HG02571 (cell line): Measurements from ENCODE around the gene SREBF2.

Experiments
- ATAC-seq: cut with Tn5 transposase; IDR thresholded peaks from one replicate; pipeline ENCODE4 v1.9.1; 2021; ENCODE audit warnings: mild to moderate bottlenecking, moderate library complexity; ENCODE audit not compliant: unreplicated experiment

The SREBF2 gene

DNA sequence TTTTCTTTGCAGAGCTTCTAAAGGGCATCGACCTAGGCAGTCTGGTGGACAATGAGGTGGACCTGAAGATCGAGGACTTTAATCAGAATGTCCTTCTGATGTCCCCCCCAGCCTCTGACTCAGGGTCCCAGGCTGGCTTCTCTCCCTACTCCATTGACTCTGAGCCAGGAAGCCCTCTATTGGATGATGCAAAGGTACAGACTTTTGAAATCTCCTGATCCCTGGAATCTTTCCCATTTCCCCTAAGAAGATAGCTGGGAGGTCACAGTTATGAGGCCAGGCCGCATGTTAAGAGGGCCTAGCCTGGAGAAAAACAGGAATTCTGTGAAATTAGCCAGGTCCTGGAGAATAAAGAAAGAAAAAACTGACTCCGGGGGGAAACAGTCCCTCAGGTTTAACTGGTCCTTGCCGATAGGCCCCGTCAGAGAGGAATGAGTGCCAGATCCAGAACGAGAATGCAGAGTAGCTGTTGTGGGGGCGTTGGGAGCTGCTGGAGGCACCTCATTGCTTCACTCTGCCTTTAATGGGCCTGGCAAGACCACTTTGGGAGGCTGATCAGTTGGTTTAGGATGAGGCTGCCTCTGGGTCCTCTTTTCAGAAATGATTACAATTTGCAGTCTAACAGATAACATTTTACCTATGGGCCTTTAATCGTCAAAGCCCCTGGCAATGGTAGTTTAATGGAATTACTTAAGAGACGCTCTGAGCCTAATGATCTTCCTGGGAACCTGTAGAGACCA lies 42.8 kb downstream of the SREBF2 start:
- ATAC-seq: no peak

DNA sequence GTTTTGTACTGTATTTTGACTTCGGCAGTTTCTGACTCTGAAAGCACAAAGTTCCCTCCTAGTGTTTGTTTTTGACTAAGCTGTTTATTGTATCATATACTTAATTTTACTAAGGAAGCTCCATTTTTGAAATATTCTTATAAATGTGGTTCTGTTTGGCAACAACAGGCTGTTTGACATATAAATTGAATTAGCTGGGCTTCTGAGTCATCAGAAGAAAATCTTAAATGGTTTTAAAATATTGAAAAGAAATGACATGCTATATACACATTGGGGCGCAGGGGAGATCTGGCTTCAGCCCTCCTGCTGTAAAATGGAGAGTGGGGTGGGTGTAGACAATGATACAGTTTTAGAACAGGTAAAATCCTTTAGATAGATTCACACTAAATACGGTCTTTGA lies 43.4 kb downstream of the SREBF2 start:
- ATAC-seq: no peak

DNA sequence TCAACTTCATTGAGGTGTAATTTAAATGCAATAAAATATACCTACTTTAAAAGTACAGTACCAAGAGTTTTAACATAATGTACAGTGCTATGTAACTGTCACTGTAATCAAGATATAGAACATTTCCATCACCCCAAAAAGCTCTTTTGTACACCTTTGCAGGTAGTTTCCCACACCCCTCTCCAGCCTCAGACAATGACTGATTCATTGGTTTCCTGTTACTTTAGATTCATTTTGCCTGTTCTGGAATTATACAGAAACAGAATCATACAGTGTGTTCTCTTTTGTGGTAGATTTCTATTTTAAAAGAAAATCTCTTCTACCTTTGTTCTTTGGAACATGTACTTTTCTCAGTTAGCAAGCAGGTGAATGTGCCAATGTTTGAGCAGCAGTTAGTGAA lies 43.8 kb downstream of the SREBF2 start:
- ATAC-seq: no peak

DNA sequence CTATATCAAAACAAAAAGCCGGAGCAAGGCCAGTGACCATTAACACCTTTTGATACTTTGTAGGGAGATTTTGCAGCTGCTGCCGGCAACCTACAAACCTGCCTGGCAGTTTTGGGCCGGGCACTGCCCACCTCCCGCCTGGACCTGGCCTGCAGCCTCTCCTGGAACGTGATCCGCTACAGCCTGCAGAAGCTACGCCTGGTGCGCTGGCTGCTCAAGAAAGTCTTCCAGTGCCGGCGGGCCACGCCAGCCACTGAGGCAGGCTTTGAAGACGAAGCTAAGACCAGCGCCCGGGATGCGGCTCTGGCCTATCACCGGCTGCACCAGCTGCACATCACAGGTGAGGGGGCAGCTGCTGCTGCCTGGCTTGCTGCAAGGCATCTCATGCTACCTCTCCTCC lies 47.7 kb downstream of the SREBF2 start:
- no peak for ATAC-seq

DNA sequence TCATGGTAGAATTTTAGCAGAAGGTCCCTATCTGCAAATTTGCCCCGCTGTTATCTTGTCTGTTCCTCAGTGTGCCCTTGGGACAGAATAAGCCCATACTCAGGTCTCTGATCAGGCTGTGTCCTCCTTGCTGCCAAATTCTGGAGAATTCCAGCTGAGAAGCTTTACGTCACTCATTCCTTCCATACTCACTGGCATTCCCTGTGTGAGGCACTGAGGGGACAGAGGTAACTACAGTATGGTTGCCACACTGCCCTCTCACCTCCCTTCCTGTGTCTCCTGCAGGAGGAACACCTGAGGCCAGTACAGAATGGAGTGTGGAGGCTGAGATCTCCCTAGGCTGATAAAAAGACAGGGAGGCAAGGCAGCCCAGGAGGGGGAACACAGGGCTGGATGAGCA lies 50.5 kb downstream of the SREBF2 start:
- ATAC-seq: no peak

DNA sequence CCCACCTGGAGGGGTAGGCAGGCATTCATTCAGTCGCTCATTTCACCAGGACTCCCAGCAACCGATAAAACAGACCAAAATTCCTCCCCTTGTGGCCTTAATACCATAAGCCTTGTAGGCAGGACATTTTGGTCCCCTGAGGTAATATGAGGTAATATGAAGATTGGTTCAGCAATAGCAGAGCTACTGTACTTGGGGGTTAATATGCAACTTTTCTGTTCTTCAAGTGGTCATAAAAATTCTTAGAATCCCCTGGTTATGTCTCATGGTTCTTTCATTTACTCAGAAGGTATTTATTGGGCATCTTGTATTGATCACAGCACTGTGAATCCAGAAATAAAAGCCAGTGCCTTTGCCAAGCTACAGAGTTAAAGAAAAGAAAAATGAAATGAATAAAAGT lies 52.2 kb downstream of the SREBF2 start:
- no peak for ATAC-seq

DNA sequence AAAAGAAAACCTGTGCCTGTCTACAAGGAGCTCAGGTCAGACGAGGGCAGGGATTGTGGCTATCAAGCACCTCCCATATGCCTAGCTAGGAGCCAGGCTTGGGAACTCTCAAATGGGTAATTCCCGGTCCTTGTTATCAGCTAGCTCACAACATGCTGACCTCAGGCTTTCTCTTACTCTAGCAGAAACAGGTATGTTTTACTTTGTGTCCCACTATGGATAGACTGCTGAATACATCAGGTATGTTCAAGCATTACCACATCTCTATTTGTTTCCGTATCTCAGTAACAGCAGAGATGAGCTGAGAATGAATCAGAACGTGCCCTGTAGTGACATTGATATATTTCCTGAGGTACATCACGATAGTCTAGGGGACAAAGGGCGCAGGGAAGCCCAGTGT lies 52.6 kb downstream of the SREBF2 start:
- ATAC-seq: no peak

DNA sequence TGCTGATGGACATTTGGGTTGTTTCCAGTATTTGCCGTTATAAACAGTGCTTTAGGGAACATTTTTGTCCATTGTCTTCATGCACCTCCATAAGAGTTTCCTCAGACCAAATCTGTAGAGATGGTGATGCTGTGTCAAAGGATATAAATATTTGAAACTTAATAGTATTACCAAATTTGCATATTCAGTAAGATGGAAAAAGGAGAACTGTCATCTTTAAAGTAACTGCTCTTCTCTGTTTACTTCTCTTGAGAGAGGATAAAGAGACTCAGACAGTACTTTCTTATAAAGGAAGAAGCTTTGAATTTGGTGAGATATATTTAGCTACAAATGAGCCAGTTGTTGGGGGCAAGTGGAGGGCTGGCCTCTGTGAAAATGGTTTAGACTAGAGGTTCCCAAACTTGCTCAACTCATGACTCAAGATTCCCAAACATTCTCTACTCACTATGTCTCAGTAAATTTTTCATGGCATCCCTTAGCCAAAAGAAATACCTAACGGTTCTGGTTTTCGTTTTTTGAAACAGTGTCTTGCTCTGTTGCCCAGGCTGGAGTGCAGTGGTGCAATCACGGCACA lies 55.8 kb downstream of the SREBF2 start:
- no peak for ATAC-seq

DNA sequence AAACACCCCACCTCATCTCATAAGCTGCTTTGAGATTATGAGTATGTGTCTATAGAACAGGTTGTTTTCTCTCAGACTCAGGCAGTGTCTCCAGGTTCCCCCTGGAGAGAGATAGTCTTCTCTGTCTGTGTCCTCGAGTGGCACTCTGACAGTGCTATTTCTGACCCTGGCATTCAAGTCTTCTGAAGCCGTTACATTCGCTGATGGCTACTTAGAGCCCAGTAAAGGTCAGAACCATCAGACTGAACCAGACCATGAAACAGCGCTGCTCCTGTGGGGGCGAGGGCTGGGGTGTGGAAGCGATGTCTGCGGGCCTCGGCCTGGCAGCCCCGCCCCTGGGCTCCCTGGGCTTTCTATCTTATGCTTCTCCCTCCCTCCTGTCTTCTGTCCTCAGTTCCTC lies 58.5 kb downstream of the SREBF2 start:
- ATAC-seq: no peak

DNA sequence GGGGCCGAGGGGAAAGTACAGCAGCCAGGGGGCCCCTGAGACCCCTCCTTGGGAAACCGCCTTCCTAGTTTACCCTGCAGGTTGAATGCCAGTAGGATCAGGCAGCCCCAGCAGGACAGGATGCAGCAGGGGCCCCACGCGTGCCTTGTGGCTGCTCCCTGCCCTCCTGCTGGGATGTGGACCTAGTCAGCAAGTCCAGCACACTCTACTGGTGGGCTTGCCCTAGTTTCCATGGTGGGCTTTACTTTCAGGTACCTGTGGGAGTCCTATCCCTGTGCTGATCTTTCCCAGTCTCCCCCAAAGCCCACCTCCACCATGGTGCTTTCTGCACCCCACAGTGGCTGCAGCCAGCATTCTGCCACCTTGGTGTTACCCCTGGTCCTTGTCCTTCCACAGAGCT lies 59.8 kb downstream of the SREBF2 start:
- ATAC-seq: no peak

DNA sequence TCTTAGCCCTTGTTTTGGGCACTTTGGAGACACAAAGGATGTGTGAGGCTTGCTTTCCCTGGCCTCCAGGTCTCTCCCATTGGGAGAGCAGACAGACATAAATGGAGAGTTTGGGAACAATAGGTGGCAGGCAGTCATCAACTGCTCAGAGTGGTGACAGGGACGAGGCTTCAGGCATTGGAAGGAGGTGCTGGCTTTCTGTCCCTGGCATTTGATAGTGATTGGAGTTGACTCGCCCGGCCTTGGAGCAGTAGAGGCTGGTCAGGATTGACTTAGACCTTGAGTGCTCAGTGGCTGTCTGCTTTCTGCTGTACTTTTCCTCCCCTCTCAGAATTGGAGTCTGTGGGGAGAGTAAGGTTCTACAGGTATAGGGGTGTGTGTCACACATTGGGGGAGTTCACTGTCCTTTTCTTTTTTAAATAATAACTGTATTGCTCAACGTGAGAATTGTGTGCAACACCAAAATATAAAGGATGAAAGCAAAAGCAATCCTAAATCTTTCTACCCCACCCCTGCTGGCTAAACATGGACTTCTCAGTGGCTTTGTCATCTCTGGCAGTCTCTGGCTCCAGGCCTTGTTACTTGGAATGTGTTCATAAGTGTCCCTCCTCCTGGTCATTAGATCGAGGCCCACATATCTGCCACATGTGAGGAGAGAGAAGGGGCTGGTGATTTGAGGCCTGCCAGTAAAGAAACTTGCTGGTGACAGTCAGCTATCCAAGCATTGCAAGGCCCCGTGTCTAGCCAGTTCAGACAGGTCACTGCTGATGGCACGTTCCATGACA lies 60.9 kb downstream of the SREBF2 start:
- no peak for ATAC-seq

DNA sequence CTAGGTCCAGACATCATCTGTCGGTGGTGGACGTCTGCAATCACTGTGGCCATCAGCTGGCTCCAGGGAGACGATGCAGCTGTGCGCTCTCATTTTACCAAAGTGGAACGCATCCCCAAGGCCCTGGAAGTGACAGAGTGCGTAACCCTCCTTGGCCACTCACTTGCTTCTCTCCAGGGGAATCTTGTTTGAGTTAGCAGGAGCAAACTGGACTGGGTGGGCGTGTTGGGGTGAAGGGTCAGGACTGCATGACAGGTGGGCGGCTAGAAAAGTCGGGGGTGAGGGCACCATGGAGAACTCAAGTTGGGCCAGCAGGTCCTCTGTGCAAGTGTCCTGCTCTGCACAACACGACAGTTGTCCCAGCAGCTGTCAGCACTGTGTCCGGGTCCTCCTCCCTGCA lies 65.7 kb downstream of the SREBF2 start:
- ATAC-seq: no peak

DNA sequence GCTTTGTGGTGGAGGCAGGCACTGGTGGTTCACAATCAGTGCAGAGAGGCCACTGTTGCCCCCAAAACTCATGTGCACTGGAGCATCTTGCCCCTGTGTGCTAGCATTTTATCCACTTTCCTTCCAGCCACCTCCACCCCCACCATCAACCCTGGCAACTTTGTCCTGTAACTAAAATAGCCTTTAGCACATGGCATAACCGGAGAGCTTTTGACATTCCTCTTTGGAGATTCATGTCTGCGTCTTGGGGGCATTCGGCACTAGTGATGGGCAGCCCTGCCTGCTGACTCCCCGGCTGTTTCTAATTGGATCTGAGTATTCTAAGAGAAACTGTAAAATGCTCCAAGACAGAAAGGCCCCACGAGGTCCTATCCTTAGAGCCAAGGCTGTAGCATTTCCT lies 66.2 kb downstream of the SREBF2 start:
- no peak for ATAC-seq

DNA sequence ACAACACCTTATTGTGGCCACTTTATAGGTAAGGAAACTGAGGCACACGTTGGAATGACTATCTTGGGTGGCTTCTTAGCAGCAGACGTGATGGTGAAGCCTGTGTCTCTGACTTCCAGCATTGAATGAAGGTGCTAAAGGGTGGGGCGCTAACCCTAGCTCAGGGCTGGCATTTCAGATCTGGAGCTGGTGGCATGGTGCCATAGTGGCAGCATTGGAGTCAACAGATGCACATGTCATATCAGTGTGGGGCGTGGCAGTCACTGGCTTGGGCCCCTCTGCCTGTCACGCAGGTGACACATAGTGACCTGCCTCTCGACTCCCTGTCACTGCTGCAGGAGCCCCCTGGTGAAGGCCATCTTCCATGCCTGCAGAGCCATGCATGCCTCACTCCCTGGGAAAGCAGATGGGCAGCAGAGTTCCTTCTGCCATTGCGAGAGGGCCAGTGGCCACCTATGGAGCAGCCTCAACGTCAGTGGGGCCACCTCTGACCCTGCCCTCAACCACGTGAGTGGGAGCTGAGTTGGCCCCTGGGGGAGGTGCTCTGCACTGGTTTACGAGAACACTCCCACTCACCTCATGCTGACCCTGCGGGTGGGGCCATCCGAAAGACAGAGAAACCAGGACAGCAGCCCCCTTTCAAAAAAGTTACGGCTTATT lies 67.2 kb downstream of the SREBF2 start:
- ATAC-seq: no peak

DNA sequence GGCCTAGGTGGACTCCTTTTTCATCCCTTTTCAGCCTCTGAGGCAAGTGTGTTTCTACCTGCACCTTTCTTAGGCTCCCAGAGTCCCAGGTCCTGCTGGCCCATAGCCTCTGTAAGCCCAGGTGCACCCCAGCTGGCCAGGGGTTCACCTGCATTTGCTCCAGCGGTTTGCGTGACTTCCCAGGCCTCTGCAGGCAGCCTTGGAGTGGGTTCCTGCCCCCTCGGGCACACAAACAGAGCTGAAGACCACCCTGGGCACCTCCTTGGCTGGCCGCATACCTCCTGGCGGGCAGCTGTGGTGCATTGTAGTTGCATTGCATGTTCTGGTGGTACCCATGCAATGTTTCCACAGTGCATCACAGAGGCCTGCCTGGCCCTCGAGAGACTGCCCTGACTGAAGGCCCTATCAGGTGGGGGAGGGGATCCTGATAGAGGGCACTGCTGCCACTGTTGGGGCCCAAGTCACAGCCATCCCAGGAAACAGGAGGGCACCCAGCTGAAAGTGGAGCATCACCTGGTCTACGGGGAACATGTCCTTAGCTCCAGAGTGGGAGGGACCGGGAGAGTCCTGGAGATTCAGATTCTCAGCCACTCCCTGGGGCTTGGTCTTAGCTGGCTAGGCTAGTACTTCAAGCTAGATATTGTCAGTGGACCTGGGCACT lies 67.9 kb downstream of the SREBF2 start:
- ATAC-seq: no peak

DNA sequence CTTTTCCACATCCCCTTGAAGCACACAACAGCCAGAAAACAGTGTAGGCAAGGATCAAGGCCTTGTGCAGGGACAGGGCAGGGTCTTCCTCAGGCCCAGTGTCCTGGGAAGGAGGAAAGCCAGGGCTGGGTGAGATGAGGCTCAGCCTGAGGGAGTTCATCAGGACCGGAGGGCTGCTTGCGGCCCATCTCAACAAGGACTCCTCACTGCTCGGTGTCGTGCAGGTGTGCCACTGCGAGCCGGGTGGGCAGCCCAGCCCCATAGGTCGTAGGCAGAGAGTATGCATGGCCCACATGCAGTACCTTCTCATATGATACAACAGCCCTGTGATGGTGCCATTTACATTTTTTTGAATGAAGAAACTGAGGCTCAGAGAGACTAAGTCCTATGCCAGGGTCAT lies 69.1 kb downstream of the SREBF2 start:
- no peak for ATAC-seq

DNA sequence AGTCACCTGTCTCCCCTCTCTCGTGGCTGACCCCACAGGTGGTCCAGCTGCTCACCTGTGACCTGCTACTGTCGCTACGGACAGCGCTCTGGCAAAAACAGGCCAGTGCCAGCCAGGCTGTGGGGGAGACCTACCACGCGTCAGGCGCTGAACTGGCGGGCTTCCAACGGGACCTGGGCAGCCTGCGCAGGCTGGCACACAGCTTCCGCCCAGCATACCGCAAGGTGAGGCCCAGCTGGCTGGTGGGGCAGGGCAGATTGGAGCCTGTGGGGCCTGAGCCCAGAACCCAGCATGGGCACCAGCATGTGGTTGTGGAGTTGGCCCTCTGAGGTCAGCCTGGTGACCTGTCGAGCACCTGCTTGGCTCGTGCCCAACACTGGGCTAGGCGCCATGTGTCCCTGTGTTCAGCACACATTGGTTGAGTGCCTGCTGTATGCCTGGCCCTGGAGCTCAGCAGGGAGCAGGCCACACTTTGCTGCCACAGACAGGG lies 70.1 kb downstream of the SREBF2 start:
- ATAC-seq: no peak

DNA sequence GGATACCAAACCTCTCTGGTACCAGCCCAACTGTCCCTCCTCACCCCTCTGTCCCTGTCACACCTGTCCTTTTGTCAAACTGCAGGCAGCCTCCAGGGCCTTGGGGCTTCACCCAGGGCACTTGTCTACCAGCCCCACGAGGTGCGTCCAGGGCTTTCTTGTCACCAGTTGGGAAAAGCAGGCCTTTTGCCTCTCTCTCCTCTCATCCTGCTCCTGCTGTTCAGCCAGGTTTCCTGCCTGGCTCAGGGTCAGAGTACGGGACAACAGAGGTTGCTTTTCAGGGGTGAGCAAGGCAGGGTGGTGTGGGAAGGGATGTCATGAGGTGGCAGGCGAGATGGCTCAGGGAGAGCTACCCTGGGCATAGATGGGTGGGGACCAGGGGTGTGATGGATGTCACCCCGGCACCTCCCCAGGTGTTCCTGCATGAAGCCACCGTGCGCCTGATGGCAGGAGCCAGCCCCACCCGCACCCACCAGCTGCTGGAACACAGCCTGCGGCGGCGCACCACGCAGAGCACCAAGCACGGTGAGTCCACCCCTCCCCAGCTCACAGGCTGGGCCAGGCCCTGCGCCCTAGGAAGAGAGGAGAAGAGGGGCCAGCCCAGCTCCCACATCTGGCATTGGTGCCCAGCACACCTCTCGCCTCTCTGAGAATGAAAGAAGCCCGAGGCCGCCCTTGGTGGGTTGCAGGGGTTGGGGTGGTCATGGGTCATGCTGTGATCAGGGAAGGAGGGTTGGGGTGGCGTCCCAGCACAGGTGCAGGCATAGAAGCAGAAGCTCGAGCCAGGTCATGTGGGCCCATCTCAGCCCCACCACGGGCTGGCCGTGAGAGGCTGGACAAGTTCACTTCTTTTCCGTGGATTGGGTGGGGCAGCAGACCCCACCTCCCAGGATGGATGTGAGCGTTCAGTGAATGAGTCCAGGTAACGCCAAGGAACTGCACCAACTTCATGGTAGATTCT lies 71.8 kb downstream of the SREBF2 start:
- ATAC-seq: no peak

DNA sequence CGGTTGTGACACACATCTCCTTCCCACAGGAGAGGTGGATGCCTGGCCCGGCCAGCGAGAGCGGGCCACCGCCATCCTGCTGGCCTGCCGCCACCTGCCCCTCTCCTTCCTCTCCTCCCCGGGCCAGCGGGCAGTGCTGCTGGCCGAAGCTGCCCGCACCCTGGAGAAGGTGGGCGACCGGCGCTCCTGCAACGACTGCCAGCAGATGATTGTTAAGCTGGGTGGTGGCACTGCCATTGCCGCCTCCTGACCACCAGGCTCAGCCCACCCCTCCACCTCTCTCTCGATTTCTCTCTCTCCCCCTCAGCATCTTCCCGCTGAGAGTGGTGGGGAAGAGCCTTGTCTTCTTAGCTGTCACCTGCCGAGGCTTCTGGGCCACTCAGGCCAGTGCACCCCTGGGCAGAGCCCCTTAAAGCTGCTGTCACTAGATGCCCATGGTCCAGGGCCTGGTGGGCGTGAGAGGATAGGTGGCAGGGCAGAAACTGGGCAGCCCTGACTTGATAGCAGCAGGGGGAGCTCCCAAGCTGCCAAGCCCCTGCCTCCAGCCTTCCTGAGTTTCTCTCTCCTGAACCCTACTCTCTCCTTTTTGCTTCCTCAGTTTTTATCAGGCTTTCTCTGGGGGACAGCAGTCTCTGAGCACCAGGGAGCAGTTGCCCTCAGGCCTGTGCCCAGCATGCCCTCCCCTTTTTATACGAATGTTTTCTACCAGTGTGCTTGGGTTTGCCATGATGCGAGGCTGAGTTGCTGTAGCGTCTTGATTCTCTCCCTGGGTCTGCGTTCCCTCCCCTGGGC lies 72.7 kb downstream of the SREBF2 start:
- no peak for ATAC-seq
